CD8-positive, alpha-beta memory T cell (primary cell): ENCODE results near the gene RNLS. TPM values are rescaled to one million over a fixed set of nuclear protein-coding genes. Genes with fewer than 3 reads are reported as not detected.
"Not testable (repeated sequence)": the region's sequence is repeated elsewhere in the genome, so short reads cannot be mapped to it uniquely, and the experiment has no call there.

Experiments used
- CTCF ChIA-PET: fragments of 350-600 bp; sonication (Branson Sonifier 250); formaldehyde crosslinking; loops from one replicate; lab custom pipeline; 2021; ENCODE audit warnings: antibody characterized with exemption; lab: Charles Lee
- POLR2A ChIA-PET: fragments of 350-600 bp; sonication (Branson Sonifier 250); formaldehyde crosslinking; loops from one replicate; lab custom pipeline; 2021; ENCODE audit warnings: antibody characterized with exemption; lab: Charles Lee
- DNase-seq, 5 donors: peaks; one replicate each; pipeline versions ENCODE4 v3.0.0 to v3.0.0-alpha.2; 2020 to 2022; ENCODE audit warnings: mixed read lengths in 1 of 5
- H3K27ac ChIP-seq: one replicate; pipeline ENCODE4 v1.7.0; 2013; ENCODE audit warnings: low read depth, mild to moderate bottlenecking, low read length, moderate library complexity
- H3K27me3 ChIP-seq: 2 replicates; pipeline ENCODE4 v1.7.0; 2013; ENCODE audit warnings: low read length, mild to moderate bottlenecking; ENCODE audit not compliant: insufficient read depth, poor library complexity, severe bottlenecking
- H3K36me3 ChIP-seq: 2 replicates; pipeline ENCODE4 v1.7.0; 2013; ENCODE audit warnings: mild to moderate bottlenecking, low read length, moderate library complexity; ENCODE audit not compliant: insufficient read depth
- H3K4me1 ChIP-seq: 2 replicates; pipeline ENCODE4 v1.7.0; 2013; ENCODE audit warnings: mild to moderate bottlenecking, low read length, moderate library complexity; ENCODE audit not compliant: insufficient read depth
- H3K4me3 ChIP-seq: 2 replicates; pipeline ENCODE4 v1.7.0; 2013; ENCODE audit warnings: mild to moderate bottlenecking, low read length
- H3K9me3 ChIP-seq: 2 replicates; pipeline ENCODE4 v1.7.0; 2013; ENCODE audit warnings: mild to moderate bottlenecking, low read length
- H3K27ac Mint-ChIP-seq, 8 donors: one replicate each; pipeline ENCODE4 v1.8.0; 2020 to 2021; ENCODE audit warnings: mixed read lengths in 8 of 8, mild to moderate bottlenecking in 6 of 8, inconsistent platforms in 3 of 8, moderate library complexity in 3 of 8
- H3K27me3 Mint-ChIP-seq, 2 donors: one replicate each; pipeline ENCODE4 v1.8.0; 2020 to 2021; ENCODE audit warnings: mixed read lengths in 2 of 2, mild to moderate bottlenecking in 1 of 2, moderate library complexity in 1 of 2
- H3K36me3 Mint-ChIP-seq, 3 donors: one replicate each; pipeline ENCODE4 v1.8.0; 2020 to 2021; ENCODE audit warnings: mixed read lengths in 3 of 3, inconsistent platforms in 1 of 3, mild to moderate bottlenecking in 1 of 3
- H3K4me1 Mint-ChIP-seq, 3 donors: one replicate each; pipeline ENCODE4 v1.8.0; 2020 to 2021; ENCODE audit warnings: mixed read lengths in 3 of 3, inconsistent platforms in 1 of 3, mild to moderate bottlenecking in 1 of 3
- H3K4me3 Mint-ChIP-seq, 7 donors: one replicate each; pipeline ENCODE4 v1.8.0; 2020 to 2021; ENCODE audit warnings: mixed read lengths in 7 of 7, mild to moderate bottlenecking in 6 of 7, moderate library complexity in 4 of 7, inconsistent platforms in 2 of 7
- H3K9me3 Mint-ChIP-seq, 5 donors: one replicate each; pipeline ENCODE4 v1.8.0; 2020 to 2022; ENCODE audit warnings: mixed read lengths in 5 of 5, mild to moderate bottlenecking in 3 of 5, moderate library complexity in 2 of 5, inconsistent platforms in 1 of 5
- polyA plus RNA-seq: library from polyadenylated mRNA; unstranded; fragments of 300-500 nt; fragmentation: Illumina TruSeq; gene quantifications from one replicate; pipeline ENCODE4 v1.2.3, GENCODE V29; 2021
- total RNA-seq, 2 experiments: library from RNA; stranded (reverse); gene quantifications; one replicate each; pipeline ENCODE4 v1.2.3, GENCODE V29; 2021

RNLS gene
- total and polyA plus RNA-seq, 3 experiments from 2014 or later: 4.0 to 7.0 (median 4.6) TPM

DNA sequence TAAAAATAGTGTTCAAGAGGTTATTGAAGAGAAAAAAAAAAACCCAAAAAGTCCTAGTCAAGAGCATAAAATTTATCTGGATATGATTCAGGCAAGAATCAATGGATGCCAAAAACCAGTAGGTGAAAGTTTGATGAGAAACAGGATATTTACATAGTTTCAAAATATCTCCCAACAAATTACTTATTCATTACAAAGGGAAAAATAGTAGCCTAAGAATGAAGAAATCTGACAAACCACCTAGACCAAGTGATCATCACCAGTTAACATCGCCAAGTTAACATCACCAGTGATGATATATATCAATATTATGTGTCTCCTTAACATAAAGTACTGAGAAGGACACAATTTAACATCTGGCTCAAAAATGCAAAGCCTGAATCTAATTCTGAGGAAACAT lies 85.2 kb downstream of the RNLS start:
- Mint-ChIP-seq H3K4me1 (peaks cover 5 to 19% (median 7%) of the 10 kb centered on the region in 3 donors), H3K4me3 (no peak overlapping the region), H3K27me3 (no peaks in the 10 kb centered on the region), H3K27ac (no peak overlapping the region), H3K36me3 (peaks cover 0 to 12% (median 0%) of the 10 kb centered on the region in 3 donors), H3K9me3 (peaks cover 0 to 2% (median 0%) of the 10 kb centered on the region in 5 donors)
- H3K36me3 ChIP-seq: no peaks in the 10 kb centered on the region
- no peaks in the 10 kb centered on the region for H3K27me3 ChIP-seq
- DNase-seq: no peak
- ChIA-PET CTCF (no interaction called here), POLR2A (no interaction called here)
- no peaks in the 10 kb centered on the region for H3K9me3 ChIP-seq
- H3K27ac ChIP-seq: no peak overlapping the region
- no peak overlapping the region for H3K4me3 ChIP-seq
- no peaks in the 10 kb centered on the region for H3K4me1 ChIP-seq

DNA sequence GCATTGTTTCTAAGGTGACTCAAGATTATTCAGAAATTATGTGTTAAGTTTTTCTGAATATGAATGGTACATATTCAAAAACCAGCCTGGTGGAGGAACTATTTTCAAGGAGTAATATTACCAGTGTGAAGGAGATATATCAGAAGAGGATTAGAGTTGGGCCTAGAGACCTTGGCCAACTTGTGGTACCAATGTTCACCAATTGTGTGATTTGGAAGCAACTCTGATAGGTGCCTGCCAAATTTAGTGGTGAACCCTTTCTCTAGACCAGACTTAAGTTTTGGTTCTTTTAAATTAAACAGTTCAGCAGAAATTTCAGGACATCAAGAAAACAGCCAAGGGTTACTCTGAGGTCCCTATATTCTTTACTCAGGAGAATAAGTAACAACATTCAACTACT lies 88.6 kb downstream of the RNLS start:
- Mint-ChIP-seq H3K9me3 (peaks cover 0 to 2% (median 0%) of the 10 kb centered on the region in 5 donors), H3K4me1 (peaks cover 7 to 36% (median 15%) of the 10 kb centered on the region in 3 donors), H3K27me3 (no peaks in the 10 kb centered on the region), H3K27ac (no peak overlapping the region), H3K36me3 (peaks cover 0 to 9% (median 0%) of the 10 kb centered on the region in 3 donors), H3K4me3 (no peak overlapping the region)
- CTCF ChIA-PET: no interaction called here
- Histone ChIP-seq H3K4me3 (no peak overlapping the region), H3K36me3 (no peaks in the 10 kb centered on the region), H3K4me1 (no peaks in the 10 kb centered on the region), H3K27ac (no peak overlapping the region), H3K9me3 (no peaks in the 10 kb centered on the region), H3K27me3 (no peaks in the 10 kb centered on the region)
- POLR2A ChIA-PET: no interaction called here
- no peak for DNase-seq

DNA sequence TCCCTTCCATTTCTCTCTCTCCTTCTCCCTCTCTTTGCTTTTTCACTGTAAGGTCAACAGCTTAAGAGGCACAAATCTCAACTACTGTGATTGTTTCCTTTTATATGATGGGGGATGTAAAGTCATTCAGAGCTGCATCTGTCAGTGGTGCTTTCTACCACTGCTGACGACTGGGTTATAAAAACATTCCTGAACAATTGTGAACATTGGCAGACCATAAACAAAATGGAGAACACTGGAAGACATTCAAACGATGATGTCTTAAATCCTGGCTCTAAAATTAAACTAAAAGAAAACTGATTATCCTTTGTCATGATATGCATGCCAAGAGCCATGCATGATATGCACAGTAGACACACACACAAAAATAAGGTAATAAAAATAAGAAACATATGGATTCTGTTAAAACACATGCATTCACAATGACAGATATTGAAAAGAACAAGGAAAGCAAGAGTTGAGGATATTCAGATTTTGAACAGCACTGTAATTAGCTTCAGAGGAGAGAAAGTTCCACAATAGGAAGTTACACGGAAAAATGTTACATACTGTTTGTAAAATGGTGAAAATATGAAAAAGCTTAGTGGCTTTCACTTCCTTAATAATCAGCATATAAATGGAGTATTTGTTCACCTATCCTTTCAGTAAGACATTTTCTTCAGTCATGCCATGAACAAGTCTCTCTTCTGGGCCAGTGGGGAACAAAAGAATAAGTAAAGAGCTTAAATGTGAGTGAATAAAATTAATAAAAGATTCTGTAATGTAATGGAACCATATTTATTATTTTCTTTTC lies 89.2 kb downstream of the RNLS start:
- ChIA-PET POLR2A (no interaction called here), CTCF (no interaction called here)
- Histone ChIP-seq H3K27ac (no peak overlapping the region), H3K36me3 (no peaks in the 10 kb centered on the region), H3K27me3 (no peaks in the 10 kb centered on the region), H3K4me1 (no peaks in the 10 kb centered on the region), H3K4me3 (no peak overlapping the region), H3K9me3 (no peaks in the 10 kb centered on the region)
- Mint-ChIP-seq H3K27ac (no peak overlapping the region), H3K4me1 (peaks cover 7 to 42% (median 15%) of the 10 kb centered on the region in 3 donors), H3K36me3 (peaks cover 0 to 9% (median 0%) of the 10 kb centered on the region in 3 donors), H3K27me3 (no peaks in the 10 kb centered on the region), H3K4me3 (no peak overlapping the region), H3K9me3 (peaks cover 0 to 2% (median 0%) of the 10 kb centered on the region in 5 donors)
- DNase-seq: no peak

DNA sequence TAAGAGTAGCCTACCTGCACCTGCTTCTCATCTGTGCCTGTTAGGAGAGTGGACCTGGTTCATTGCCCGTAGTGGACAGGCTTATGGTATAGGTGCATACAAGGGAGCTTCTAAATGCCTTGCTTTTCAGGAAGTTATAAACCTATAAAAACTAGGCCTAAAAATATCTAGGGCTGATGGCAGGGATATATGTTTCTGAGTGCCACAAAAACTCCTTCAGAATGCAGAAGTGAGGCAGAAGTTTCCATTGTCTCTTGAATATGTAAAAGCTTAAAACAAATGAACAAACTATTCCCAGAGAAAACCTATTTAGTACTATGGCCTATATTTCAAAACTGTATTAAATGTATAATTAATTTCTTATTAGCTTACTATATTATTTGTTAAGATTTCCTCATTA lies 91.8 kb downstream of the RNLS start:
- peaks cover 2 to 33% (median 8%) of the 10 kb centered on the region in 3 donors for H3K4me1 Mint-ChIP-seq
- ChIA-PET POLR2A (no interaction called here), CTCF (no interaction called here)
- Histone ChIP-seq H3K36me3 (no peaks in the 10 kb centered on the region), H3K4me1 (no peaks in the 10 kb centered on the region), H3K4me3 (no peak overlapping the region), H3K27me3 (no peaks in the 10 kb centered on the region), H3K27ac (no peak overlapping the region), H3K9me3 (no peaks in the 10 kb centered on the region)
- no peak for DNase-seq
- peaks cover 0 to 13% (median 4%) of the 10 kb centered on the region in 3 donors for H3K36me3 Mint-ChIP-seq
- no peak overlapping the region for H3K4me3 Mint-ChIP-seq
- H3K9me3 Mint-ChIP-seq: peaks cover 0 to 5% (median 0%) of the 10 kb centered on the region in 5 donors
- H3K27me3 Mint-ChIP-seq: no peaks in the 10 kb centered on the region
- no peak overlapping the region for H3K27ac Mint-ChIP-seq

DNA sequence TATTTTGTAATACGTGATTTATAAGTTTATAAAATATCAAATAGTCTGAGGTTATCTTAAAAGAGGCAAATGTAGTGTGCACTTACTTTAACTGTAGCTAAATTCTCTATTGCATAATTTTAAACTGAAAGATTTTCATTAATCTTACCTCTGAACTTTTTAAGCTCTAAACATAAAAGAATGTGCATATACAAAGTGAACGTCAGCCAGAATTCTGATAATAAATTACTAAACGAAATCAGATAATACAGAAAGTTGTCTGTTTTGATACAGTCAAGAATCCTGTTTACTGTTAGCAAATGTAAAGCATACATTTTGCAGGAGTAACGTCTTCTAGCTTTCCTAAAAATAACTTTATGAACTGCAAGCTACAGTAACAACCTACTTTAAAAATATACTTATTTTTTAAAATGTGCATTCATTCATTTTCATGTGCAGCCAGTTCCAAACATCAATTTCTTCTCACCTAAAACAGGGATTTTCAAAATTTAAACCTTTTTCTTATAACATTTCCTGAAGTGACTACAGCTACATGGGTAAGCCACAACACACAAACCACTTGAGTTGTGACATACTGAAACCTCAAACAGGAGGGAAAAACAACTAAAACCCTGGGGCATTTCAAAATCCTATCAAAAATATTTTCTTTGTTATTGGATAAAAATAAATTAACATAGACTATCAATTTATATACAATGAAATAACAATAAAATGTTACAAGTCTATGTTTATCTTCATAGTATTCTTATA lies 92.7 kb downstream of the RNLS start:
- H3K4me3 Mint-ChIP-seq: no peak overlapping the region
- H3K27ac Mint-ChIP-seq: no peak overlapping the region
- H3K36me3 Mint-ChIP-seq: peaks cover 0 to 12% (median 4%) of the 10 kb centered on the region in 3 donors
- Histone ChIP-seq H3K36me3 (no peaks in the 10 kb centered on the region), H3K27ac (no peak overlapping the region), H3K4me1 (no peaks in the 10 kb centered on the region), H3K4me3 (no peak overlapping the region), H3K9me3 (no peaks in the 10 kb centered on the region), H3K27me3 (no peaks in the 10 kb centered on the region)
- POLR2A ChIA-PET: no interaction called here
- peaks cover 2 to 25% (median 8%) of the 10 kb centered on the region in 3 donors for H3K4me1 Mint-ChIP-seq
- DNase-seq: peak in 1 of 5 donors; percentile 5
- H3K9me3 Mint-ChIP-seq: peaks cover 0 to 5% (median 0%) of the 10 kb centered on the region in 5 donors
- CTCF ChIA-PET: no interaction called here
- H3K27me3 Mint-ChIP-seq: no peaks in the 10 kb centered on the region

DNA sequence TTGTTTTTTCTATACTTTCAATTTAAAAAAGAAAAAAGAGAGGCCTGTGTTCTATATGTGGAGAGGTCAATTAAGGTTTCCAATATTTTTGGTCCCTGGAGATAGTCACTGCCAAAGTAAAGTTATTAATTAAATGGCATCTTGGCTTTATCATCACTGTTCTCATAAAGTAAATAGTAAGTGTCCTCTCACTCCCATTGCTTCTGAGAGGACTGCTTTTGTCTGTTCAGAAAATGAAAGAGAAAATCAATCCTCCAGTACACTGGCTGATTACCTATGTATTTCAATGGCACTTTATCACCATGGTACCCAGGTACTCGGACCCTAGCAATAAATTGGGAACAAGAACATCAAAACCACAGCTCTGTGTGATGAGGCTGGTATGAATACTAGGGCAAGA lies 94.0 kb downstream of the RNLS start:
- Histone ChIP-seq H3K27me3 (no peaks in the 10 kb centered on the region), H3K4me1 (no peaks in the 10 kb centered on the region), H3K36me3 (no peaks in the 10 kb centered on the region), H3K9me3 (no peaks in the 10 kb centered on the region), H3K27ac (no peak overlapping the region), H3K4me3 (no peak overlapping the region)
- Mint-ChIP-seq H3K27ac (no peak overlapping the region), H3K27me3 (no peaks in the 10 kb centered on the region), H3K36me3 (peaks cover 0 to 11% (median 4%) of the 10 kb centered on the region in 3 donors), H3K4me1 (peaks cover 2 to 24% (median 8%) of the 10 kb centered on the region in 3 donors), H3K4me3 (no peak overlapping the region), H3K9me3 (peaks cover 0 to 5% (median 0%) of the 10 kb centered on the region in 5 donors)
- POLR2A ChIA-PET: no interaction called here
- DNase-seq: no peak
- CTCF ChIA-PET: no interaction called here

DNA sequence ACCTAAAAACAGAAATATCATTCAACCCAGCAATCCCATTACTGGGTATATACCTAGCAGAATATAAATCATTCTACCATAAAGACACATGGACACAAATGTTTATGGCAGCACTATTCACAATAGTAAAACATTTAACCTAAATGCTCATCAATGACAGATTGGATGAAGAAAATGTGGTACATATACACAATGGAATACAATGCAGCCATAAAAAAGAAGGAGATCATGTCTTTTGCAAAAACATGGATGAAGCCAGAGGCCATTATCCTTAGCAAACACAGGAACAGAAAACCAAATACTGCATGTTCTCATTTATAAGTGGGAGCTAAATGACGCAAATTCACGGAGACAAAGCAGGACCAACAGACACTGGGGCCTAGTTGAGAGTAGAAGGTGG lies 96.3 kb downstream of the RNLS start:
- H3K27me3 Mint-ChIP-seq, DNase-seq, H3K4me3 ChIP-seq, H3K27me3 ChIP-seq, H3K9me3 Mint-ChIP-seq, CTCF ChIA-PET, H3K36me3 ChIP-seq, H3K27ac ChIP-seq, H3K27ac Mint-ChIP-seq, H3K4me1 ChIP-seq, H3K9me3 ChIP-seq, POLR2A ChIA-PET, H3K4me3 Mint-ChIP-seq: not testable (repeated sequence)
- H3K36me3 Mint-ChIP-seq: peaks cover 0 to 11% (median 6%) of the 10 kb centered on the region in 3 donors
- peaks cover 2 to 24% (median 8%) of the 10 kb centered on the region in 3 donors for H3K4me1 Mint-ChIP-seq

DNA sequence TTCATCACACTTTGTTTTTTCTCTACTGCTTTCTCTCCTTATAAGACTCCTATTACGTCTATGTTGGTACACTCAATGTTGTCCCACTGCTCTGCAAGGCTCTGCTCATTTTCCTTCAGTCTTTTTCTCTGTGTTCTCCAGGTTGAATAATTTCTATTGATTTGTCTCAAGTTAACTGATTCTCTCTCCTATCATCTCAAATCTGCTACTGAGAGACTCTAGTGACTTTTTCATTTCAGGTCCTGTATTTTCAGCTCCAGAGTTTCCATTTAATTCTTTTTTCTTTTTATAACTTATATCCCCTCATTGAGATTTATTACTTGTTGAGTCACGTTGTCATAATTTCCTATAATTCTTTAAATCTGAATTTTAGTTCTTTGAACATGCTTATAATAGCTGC lies 100.9 kb downstream of the RNLS start:
- no peak overlapping the region for H3K4me3 ChIP-seq
- no peak overlapping the region for H3K27ac Mint-ChIP-seq
- H3K27ac ChIP-seq: no peak overlapping the region
- peaks cover 0 to 8% (median 6%) of the 10 kb centered on the region in 3 donors for H3K36me3 Mint-ChIP-seq
- ChIA-PET POLR2A (no interaction called here), CTCF (no interaction called here)
- no peaks in the 10 kb centered on the region for H3K4me1 Mint-ChIP-seq
- no peaks in the 10 kb centered on the region for H3K9me3 ChIP-seq
- no peak for DNase-seq
- peaks cover 0 to 4% of the 10 kb centered on the region in 2 donors for H3K27me3 Mint-ChIP-seq
- no peaks in the 10 kb centered on the region for H3K4me1 ChIP-seq
- H3K36me3 ChIP-seq: no peaks in the 10 kb centered on the region
- no peaks in the 10 kb centered on the region for H3K27me3 ChIP-seq
- peaks cover 0 to 6% (median 4%) of the 10 kb centered on the region in 5 donors for H3K9me3 Mint-ChIP-seq
- H3K4me3 Mint-ChIP-seq: no peak overlapping the region
